Ovary (tissue), 3 donors: ENCODE results near the gene MRPL48.

Experiments
- POLR2A ChIP-seq: fragments of 450-650 bp; IDR thresholded peaks from one replicate; pipeline ENCODE4 v1.6.1; 2017; ENCODE audit warnings: antibody characterized with exemption, mild to moderate bottlenecking, moderate library complexity
- TF ChIP-seq, protein P1 (sequence below), 3 donors: fragments of 450-650 bp in 2 of 3; fragments of 200-600 bp in 1 of 3; IDR thresholded peaks; one replicate each; pipeline versions ENCODE4 v1.5.1 to v1.8.0; 2016 to 2022; ENCODE audit warnings: antibody characterized with exemption in 3 of 3, mild to moderate bottlenecking in 1 of 3
- donor health status: DM: no; HTN: no; CAD: no.

DNA sequence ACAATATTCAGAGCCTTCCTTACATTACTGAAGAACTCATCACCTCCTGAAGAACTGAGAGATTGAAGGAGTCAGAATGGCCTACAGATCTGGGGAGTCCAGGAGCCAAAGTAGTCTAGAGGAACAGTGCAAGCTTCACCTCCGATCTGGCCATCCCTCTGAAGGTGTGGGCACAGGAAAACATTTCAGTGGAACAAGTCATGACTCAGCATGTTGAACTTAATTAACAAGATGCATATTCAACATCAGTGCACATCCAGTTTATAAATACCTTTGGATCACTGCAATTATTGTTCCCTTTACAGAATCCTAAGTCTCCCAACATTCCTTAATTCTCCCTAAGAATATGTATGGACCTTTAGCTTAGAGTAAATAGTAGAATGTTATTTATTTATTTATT lies 114.6 kb downstream of the MRPL48 start:
- TF ChIP-seq, protein P1, sequence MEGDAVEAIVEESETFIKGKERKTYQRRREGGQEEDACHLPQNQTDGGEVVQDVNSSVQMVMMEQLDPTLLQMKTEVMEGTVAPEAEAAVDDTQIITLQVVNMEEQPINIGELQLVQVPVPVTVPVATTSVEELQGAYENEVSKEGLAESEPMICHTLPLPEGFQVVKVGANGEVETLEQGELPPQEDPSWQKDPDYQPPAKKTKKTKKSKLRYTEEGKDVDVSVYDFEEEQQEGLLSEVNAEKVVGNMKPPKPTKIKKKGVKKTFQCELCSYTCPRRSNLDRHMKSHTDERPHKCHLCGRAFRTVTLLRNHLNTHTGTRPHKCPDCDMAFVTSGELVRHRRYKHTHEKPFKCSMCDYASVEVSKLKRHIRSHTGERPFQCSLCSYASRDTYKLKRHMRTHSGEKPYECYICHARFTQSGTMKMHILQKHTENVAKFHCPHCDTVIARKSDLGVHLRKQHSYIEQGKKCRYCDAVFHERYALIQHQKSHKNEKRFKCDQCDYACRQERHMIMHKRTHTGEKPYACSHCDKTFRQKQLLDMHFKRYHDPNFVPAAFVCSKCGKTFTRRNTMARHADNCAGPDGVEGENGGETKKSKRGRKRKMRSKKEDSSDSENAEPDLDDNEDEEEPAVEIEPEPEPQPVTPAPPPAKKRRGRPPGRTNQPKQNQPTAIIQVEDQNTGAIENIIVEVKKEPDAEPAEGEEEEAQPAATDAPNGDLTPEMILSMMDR (IDR thresholded peaks at IDR 0.05), result no peak
- no peak for TF ChIP-seq POLR2A
